Astrocyte of the cerebellum (primary cell): Measurements from ENCODE around the gene VSIG10.
A peak's percentile ranks its signal among the peaks of the same experiment; 100 is the strongest.

Experiments
- DNase-seq: peaks from one replicate; pipeline ENCODE4 v3.0.0-alpha.2; 2011; ENCODE audit warnings: low read depth
- H3K4me3 ChIP-seq: 2 replicates; pipeline ENCODE4 v1.5.1; 2011; ENCODE audit warnings: mild to moderate bottlenecking, low read depth, low read length, moderate library complexity
- CTCF ChIP-seq: IDR thresholded peaks from 2 replicates; pipeline ENCODE4 v1.5.1; 2012; ENCODE audit warnings: low read length, low read depth, moderate library complexity, mild to moderate bottlenecking; ENCODE audit errors: missing control alignments
- in situ Hi-C: cut with HindIII; loops from 2 replicates; pipeline ENCODE4 v1.10.0; 2017; ENCODE audit warnings: low sequenced_read_pairs

VSIG10 gene

GRCh38 chr12:118126119-118126757, 22.4 kb upstream of the VSIG10 start:
- no peak overlapping the region for H3K4me3 ChIP-seq
- TF ChIP-seq CTCF, result no peak
- DNase-seq, result no peak
- in situ Hi-C loops, result no loop called here

GRCh38 chr12:118125743-118126118, 21.9 kb upstream of the VSIG10 start:
- in situ Hi-C loops, result no loop called here
- H3K4me3 ChIP-seq, result no peak overlapping the region
- no peak for DNase-seq
- no peak for TF ChIP-seq CTCF

- no peak for DNase-seq
- in situ Hi-C loops, result no loop called here
- no peak for TF ChIP-seq CTCF
- H3K4me3 ChIP-seq, result no peak overlapping the region
These were observed 20.6 kb upstream of the VSIG10 start for GRCh38 chr12:118124333-118124874.

GRCh38 chr12:118122264-118122663, 18.5 kb upstream of the VSIG10 start:
- DNase-seq, result no peak
- in situ Hi-C loops, result no loop called here
- TF ChIP-seq CTCF, result no peak
- no peak overlapping the region for H3K4me3 ChIP-seq

- peak; percentile 54 for TF ChIP-seq CTCF
- in situ Hi-C loops, result no loop called here
- peak; percentile 39 for DNase-seq
These were observed 17.0 kb upstream of the VSIG10 start for GRCh38 chr12:118120579-118121363.

GRCh38 chr12:118119449-118119879, 15.7 kb upstream of the VSIG10 start:
- in situ Hi-C loops, result no loop called here
- H3K4me3 ChIP-seq, result no peak overlapping the region
- no peak for DNase-seq
- TF ChIP-seq CTCF, result no peak

More at GRCh38 chr12:118120579-118121363, 17.0 kb upstream of the VSIG10 start:
- no peak overlapping the region for H3K4me3 ChIP-seq
